HG02973 (cell line): ENCODE data around the gene ETFA.

ENCODE experiments used
- ATAC-seq: cut with Tn5 transposase; IDR thresholded peaks from one replicate; pipeline ENCODE4 v1.9.1; 2021; ENCODE audit warnings: moderate library complexity; ENCODE audit not compliant: unreplicated experiment

Gene ETFA

DNA sequence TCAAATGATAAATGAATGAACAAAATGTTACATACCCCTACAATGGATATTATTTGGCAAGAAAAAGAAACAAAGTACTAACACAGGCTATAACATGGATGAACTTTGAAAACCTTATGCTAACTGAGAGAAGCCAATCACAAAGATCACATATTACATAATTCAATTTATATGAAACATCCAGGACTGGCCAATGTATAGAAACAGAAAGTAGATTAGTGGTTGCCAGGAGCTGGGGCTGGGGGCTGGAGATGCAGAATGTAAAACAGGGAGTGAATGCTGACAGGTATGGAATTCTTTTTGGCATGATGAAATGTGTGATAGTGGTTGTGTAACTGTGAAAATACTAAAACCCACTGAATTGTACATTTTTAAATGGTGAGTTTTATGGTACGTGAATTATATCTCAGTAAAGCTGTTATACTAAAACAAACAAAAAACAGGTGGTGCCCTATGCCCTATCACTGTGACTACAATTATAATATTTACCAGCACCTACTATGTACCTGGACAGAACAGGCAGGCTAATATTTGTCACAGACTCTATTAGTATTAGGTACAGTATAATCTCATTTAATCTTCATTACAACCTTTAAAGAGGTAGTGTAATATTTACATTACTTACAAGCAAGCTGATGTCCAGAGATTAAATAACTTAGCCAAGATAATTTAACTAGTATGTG lies 90.0 kb downstream of the ETFA start:
- no peak for ATAC-seq

DNA sequence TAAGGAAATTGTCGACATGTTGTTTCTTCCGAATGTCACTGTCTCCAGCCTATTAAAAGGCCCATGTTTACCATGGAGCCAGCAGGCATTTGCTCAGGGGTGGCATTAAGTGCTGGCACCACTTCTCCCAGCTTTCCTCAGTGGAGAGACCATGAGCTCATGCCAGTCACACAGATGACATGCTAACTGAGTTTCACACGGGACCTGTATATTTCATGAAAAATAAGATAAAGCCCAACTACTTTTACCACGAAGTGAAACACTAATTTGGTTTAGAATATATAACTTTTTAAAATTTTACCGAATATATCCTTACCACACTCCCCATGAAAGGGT lies 93.4 kb downstream of the ETFA start:
- ATAC-seq, result no peak

DNA sequence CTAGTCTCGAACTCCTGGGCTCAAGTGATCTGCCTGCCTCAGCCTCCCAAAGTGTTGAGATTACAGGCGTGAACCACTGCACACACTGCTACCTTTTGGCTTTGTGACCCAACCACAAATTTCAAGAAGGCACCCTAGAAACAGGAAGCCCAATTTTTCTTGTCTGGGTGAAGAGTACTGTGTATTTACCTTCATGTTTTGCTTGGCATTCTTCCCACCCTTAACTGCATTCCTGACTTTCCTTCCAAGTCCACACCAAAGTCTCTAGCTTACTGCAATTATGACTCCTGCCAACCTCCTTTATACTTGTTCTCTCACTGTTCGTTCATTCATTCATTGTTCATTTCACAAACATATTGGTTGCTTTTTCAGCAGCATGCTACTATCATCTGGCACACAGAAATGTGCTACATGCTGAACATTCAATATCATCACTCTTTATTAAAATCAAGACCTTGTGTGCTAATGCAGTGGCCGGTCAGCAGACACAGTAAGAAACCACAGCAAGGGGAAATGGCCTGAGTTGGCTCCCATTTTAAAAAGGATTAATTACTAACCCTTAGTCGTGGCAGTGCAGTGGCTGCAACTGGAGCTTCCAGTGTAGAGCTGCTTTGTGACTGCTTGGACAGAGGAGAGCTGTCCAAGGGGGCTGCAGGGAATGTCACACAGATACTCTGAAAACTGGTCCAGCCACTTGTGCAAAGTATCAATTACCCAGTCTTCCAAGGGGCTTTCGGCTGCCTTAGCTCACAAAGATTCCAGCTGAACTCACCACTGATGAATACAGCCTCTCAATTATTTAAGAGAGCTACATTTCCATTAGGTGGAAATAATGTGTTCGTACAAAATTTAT lies 94.0 kb downstream of the ETFA start:
- ATAC-seq, result no peak

DNA sequence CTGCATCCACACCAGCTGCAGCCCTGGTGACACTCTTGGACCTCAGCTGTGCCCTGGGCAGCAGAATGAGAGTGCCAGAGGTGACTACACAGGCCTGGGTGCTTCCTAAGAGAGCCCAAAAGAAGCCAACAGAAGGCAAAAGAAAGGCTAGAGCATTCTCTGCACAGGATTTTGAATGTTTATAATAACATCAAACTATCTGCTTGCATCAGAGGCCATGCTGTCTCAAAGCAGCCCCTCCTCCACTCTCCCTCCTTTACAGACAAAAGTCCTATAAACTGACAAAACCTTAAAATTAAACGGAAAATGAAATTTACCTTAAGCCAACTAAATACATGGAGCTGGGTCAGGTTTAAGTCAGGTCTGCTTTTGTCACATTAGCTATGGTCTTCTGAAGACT lies 95.6 kb downstream of the ETFA start:
- ATAC-seq, result no peak

DNA sequence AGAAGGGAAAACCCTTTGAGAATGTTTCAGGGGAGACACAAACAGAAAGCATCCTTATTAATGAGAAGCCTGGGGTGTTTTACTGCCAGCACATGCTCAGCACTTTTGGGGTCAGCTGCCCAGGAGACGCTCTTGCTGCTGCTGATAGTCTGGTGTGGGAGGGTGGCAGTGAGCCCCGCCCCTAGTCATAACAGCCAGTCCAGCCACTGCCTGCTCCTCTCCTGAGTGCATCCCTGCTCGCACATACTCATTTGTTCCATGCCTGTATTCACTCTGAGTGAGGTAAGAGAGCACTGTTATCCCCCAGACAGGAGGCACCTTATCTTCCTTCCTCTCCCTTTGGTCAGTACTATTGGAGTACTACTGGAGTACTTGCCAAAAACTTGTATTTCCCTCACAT lies 101.3 kb downstream of the ETFA start:
- no peak for ATAC-seq

DNA sequence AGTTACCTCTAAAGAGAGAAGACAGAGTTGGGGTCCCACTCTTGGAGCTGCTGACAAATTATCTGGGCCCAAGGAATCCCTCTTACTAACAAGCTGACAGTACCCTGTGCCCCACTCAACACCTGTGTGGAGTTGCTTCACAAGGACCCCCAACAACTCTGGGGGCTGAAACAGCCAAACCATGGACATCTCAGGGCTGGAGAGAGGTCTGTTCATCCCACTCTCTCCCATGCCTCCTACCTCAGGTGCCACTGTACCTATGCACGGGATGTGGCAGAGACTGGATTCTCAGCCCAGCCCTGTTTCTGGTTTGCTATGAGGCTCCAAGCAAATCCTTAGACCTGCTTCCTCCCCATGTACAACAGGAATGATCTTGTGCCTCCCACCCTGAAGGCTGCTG lies 101.7 kb downstream of the ETFA start:
- no peak for ATAC-seq

DNA sequence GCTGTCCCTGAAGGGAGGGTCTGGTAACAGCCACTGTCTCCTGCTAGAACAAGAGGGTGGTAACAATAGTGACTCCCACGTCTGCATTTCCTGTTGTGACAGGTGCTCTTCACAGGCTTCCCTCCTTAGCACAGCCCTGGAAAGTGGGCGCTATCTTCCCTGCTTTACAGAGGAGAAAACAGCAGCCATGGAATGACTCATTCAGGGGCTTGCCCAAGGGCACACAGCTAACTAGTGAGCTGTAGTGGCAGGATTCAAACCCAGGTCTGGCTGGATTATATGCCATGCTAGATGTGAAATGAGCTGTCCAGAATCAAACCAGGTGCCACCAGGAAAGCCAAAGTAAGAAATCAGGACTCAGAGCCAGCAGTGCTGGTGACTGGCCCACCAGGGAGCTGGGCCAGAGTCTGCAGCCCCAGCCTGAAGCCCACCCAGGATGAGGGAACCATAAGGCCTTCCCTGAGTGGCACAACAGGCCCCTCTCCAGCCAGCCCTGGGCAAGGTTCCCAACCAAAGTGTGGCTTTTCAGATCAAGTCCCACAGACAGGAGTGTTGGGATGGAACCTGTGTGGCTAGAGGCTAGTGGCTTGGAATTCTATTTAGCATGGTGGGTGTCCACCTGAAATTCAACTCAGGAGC lies 102.4 kb downstream of the ETFA start:
- no peak for ATAC-seq

GRCh38 chr15:76208084-76208785 lies 103.0 kb downstream of the ETFA start:
- no peak for ATAC-seq

DNA sequence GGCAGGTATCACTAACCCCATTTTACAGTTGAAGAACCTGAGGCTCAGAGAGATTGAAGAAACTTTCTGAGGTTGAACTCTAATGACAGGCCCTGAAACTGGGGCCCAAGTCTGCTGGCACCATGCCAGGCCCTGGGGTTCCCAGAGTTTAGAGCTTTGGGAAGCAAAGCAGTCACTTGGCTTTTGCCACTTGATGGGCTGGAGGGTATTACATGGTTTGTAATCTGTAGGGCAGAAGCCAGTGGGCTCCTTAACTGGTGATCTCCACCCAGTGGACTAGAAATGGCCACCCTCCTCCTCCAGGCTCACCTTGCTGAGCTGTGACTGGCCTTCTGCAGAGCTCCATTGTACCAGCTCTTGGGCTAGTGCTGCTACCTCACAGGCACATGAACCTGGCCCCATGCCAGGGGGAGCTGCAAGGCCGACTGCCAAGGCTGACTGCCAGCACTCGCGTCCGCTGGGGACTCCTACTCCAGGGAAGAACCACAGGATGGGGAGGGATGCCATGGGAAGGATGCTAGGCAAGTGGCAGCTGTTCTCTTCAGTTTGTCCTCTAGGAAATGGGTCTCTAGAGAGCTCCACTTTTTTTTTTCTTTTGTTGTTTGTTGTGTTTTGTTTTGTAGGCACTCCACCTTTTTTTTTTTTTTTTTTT lies 104.8 kb downstream of the ETFA start:
- no peak for ATAC-seq

- ATAC-seq, result no peak
These were observed 106.3 kb downstream of the ETFA start for GRCh38 chr15:76204916-76205460.

DNA sequence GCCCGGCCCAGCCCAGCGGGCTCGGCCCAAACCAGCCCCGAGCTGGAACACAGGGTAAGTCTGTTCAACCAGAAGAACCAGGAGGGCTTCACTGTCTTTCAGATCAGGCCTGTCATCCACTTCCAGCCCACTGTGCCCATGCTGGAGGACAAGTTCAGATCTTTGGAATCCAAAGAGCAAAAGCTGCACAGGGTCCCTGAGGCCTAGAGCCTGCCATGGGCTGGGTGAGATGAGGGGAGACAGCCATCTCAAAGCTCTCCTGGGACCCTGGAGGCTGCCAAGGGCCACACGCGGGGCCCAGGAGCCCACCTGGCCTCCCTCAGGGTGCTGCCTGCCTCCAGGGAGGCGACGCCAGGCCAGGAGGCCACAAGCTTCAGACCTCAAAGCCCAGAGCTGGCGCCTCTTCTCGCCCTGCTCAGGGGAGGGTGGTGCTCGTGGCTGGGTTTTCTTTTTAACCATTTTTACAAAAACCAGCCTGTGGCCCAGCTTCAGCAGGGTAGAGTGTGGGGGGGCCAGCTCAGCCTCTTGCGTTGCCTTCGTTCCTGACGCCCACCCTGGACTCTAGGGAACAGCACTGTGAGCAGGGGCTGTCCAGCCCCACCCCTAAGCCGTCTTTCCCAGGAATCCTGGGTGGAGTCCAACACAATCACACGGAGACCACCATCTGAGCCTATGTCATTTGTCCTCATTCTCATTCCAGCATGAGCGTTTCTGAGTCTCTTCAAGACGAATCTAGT lies 107.0 kb downstream of the ETFA start:
- no peak for ATAC-seq

DNA sequence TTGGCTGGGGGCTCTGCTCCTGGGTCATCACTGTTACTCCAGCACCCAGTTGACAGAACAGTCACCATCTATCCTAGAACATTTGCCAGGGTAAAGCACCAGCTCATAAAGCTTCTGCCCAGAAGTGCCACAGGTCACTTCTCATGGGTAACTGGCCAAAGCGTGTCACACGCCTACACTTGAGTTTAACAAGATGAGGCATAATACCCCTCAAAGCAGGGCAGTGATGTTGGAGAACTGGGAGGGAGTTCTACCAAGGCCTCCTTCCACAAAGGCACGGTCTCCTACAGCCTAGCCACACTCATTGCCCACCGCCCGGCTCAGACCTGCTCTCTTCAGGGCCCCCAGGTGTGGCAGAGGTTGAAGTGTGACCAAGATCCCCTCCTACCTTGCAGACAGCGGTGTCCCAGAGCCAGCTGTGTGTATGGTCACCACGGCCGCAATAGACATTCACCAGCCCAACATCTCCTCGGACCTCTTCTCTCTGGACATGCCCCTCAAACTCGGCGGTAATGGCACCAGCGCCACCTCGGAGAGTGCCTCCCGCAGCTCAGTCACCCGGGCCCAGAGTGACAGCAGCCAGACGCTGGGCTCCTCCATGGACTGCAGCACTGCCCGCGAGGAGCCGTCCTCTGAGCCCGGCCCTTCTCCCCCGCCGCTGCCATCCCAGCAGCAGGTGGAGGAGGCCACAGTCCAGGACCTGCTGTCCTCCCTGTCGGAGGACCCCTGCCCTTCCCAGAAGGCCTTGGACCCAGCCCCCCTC lies 107.7 kb downstream of the ETFA start:
- ATAC-seq, result no peak

DNA sequence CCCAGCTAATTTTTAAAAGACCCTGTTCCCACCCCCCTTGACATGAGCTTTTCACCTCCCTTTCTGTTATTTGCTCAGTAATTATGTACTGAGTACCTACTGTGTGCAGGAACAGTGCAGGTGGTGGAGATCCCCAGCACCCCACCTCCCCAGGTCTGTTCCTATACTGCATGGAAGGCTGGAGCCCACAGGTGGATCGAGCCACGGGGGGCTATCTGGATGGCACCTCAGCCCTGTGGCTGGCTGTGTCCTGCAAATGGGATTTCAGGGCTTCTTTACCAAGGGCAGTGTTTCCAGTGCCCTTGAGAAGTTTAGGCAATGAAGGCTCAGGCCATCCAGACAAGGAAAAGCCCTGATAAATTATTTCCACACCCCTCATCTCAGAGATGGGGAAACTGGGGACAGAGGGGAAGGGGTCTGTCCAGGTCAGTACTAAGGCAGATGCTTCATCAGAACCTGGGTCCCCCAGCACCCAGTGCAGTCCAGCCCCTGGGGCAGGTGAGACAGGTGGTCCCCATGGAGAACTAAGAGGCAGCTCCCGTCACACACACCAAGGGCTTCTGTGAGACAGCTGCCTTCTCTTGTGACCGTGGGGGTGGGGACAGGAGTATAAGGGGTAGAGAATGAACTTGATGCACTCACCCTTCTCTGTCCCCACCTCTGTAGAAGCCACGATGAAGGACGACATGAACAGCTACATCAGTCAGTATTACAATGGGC lies 109.6 kb downstream of the ETFA start:
- no peak for ATAC-seq

- ATAC-seq, result no peak
These were observed 110.6 kb downstream of the ETFA start for GRCh38 chr15:76200641-76201105.

- ATAC-seq, result no peak
These were observed 111.2 kb downstream of the ETFA start for GRCh38 chr15:76200083-76200465.

DNA sequence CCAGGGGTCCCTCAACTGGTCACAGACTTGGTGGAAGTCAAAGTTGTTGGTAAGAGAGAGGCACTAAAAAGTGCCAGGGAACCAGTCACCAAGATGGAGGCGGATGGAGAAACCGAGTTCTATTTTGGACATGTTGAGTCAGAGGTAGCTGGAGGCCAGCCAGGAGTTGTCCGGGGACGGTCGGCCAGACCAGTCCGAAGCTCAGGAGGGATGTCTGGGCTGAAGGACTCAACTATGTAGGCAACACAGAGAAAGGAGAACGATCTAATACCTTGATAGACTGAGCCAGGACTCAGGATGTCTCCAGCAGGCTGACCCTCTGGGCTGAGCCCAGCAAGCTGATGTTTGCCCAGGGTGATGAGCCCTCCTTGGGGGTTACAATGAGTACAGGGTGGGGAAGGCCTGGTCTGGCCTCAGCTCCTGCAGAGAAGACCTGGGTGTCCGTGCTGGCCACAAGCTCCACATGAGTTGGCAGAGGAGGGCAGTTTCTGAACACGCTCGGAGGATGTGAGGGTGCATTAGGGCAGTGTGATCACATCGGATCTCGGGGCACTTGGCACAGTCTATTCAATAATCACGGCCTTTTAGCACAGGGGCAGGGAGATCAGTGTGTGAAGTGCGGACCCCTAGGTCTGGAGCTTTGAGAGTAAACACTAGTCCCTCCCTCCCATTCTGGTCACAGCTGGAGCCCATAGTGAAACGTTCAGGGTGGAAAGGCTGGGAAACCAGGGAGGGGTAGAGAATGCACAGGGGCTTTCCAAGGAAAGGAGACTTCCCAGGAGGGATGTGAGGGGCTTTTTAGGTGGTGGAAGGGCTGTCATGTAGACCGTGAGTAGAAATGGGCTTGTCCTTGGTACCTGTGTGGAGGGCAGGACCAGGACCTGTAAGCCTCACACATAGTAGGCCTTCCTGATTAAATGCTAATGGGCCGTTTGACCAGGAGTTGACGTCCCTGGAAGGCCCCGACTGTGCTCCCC lies 111.9 kb downstream of the ETFA start:
- no peak for ATAC-seq

GRCh38 chr15:76198456-76199105 lies 112.7 kb downstream of the ETFA start:
- ATAC-seq, result no peak
